Stomach (tissue), 4 donors: ENCODE data around the gene COX19.
A peak's percentile ranks its signal among the peaks of the same experiment; 100 is the strongest.

Source experiments
- CTCF ChIP-seq, 7 experiments: fragments of 450-650 bp in 4 of 7; fragments of 200-600 bp in 3 of 7; sonication (generic) in 3 of 7; IDR thresholded peaks; one replicate each; pipeline ENCODE4 v1.5.1; 2016 to 2019; ENCODE audit warnings: antibody characterized with exemption in 7 of 7, control low read depth in 2 of 7, mild to moderate bottlenecking in 1 of 7
- POLR2A ChIP-seq, 4 donors: fragments of 450-650 bp; IDR thresholded peaks; one replicate each; pipeline ENCODE4 v1.6.1; 2016; ENCODE audit warnings: antibody characterized with exemption in 4 of 4, control low read depth in 2 of 4, mild to moderate bottlenecking in 1 of 4, moderate library complexity in 1 of 4
- POLR2AphosphoS5 ChIP-seq, 3 donors: sonication (generic); formaldehyde crosslinking; IDR thresholded peaks; one replicate each; pipeline ENCODE4 v1.6.1; 2016; ENCODE audit warnings: antibody characterized with exemption in 3 of 3

- TF ChIP-seq POLR2A (IDR thresholded peaks at IDR 0.05) (no peak), CTCF (IDR thresholded peaks at IDR 0.05) (peak in 3 of 7 experiments; percentile 8 to 36 (median 22)), POLR2AphosphoS5 (IDR thresholded peaks at IDR 0.05) (no peak)
These were observed 45.5 kb upstream of the COX19 start for GRCh38 chr7:1020849-1021251.
